SK-N-SH (cell line): ENCODE results near the gene NRSN1. TPM values are rescaled to one million over a fixed set of nuclear protein-coding genes. Genes with fewer than 3 reads are reported as not detected.

ENCODE experiments used
- CTCF ChIA-PET: fragments of 300-600, 350-600 bp; formaldehyde crosslinking; extraction: SDS; loops from one replicate; lab custom pipeline; 2021; lab: Yijun Ruan, JAX
- POLR2A ChIA-PET: fragments of 350-600 bp; sonication (Branson Sonifier 250); formaldehyde crosslinking; extraction: SDS; loops from one replicate; lab custom pipeline; 2020; ENCODE audit warnings: antibody characterized with exemption, inconsistent platforms; lab: Yijun Ruan, JAX
- DNase-seq: peaks from one replicate; pipeline ENCODE4 v3.0.0; 2012
- H2AFZ ChIP-seq: fragments of 200-600 bp; sonication (generic); 2 replicates; pipeline ENCODE4 v1.8.1; 2016; ENCODE audit warnings: antibody characterized with exemption, mild to moderate bottlenecking, low read depth
- H3F3A ChIP-seq: fragments of 200-600 bp; sonication (generic); replicated peaks from 2 replicates; pipeline ENCODE3; 2016; ENCODE audit warnings: antibody characterized with exemption, mild to moderate bottlenecking; ENCODE audit not compliant: insufficient read depth
- H3K27ac ChIP-seq, 2 experiments: fragments of 200-500 bp in 1 of 2; fragments of 200-600 bp in 1 of 2; sonication (Bioruptor generic) in 1 of 2; sonication (generic), shearing (Covaris generic) in 1 of 2; 2 replicates each; pipeline versions ENCODE4 v1.5.1 to v1.6.1; 2014 to 2016; ENCODE audit warnings: low read depth in 2 of 2, inconsistent platforms in 1 of 2, low read length in 1 of 2, mild to moderate bottlenecking in 1 of 2, mixed read lengths in 1 of 2
- H3K27me3 ChIP-seq: fragments of 200-600 bp; sonication (generic), shearing (Covaris generic); 2 replicates; pipeline ENCODE4 v1.6.1; 2016; ENCODE audit warnings: mixed run types; ENCODE audit not compliant: insufficient read depth
- H3K36me3 ChIP-seq, 2 experiments: fragments of 200-500 bp in 1 of 2; fragments of 200-600 bp in 1 of 2; sonication (Bioruptor generic) in 1 of 2; sonication (generic) in 1 of 2; replicated peaks in 1 of 2; 2 replicates each; pipeline versions ENCODE3 to v1.5.1; 2014 to 2016; ENCODE audit warnings: low read length in 1 of 2, mild to moderate bottlenecking in 1 of 2; ENCODE audit not compliant: insufficient read depth in 2 of 2, control insufficient read depth in 1 of 2
- H3K4me1 ChIP-seq, 2 experiments: fragments of 200-500 bp in 1 of 2; fragments of 200-600 bp in 1 of 2; sonication (Bioruptor generic) in 1 of 2; sonication (generic), shearing (Covaris generic) in 1 of 2; 2 replicates each; pipeline versions ENCODE4 v1.5.1 to v1.6.1; 2014 to 2016; ENCODE audit warnings: low read depth in 1 of 2, low read length in 1 of 2, mixed run types in 1 of 2; ENCODE audit not compliant: insufficient read depth in 2 of 2, control insufficient read depth in 1 of 2
- H3K4me2 ChIP-seq: fragments of 200-600 bp; sonication (generic), shearing (Covaris generic); 2 replicates; pipeline ENCODE4 v1.6.1; 2017; ENCODE audit warnings: mixed run types
- H3K4me3 ChIP-seq, 2 experiments: fragments of 200-500 bp in 1 of 2; fragments of 200-600 bp in 1 of 2; sonication (Bioruptor generic) in 1 of 2; sonication (generic), shearing (Covaris generic) in 1 of 2; 2 replicates each; pipeline versions ENCODE4 v1.5.1 to v1.8.1; 2014 to 2016; ENCODE audit warnings: low read depth in 2 of 2, inconsistent platforms in 1 of 2, low read length in 1 of 2, mild to moderate bottlenecking in 1 of 2, mixed read lengths in 1 of 2, moderate library complexity in 1 of 2
- H3K79me2 ChIP-seq: fragments of 200-600 bp; sonication (generic); 2 replicates; pipeline ENCODE4 v1.8.1; 2017; ENCODE audit warnings: mild to moderate bottlenecking; ENCODE audit not compliant: insufficient read depth
- H3K9ac ChIP-seq: fragments of 200-600 bp; sonication (generic); 2 replicates; pipeline ENCODE4 v1.6.1; 2017; ENCODE audit warnings: mixed run types
- H3K9me2 ChIP-seq: fragments of 200-600 bp; sonication (generic); 2 replicates; pipeline ENCODE4 v1.6.1; 2017; ENCODE audit warnings: mixed run types
- H3K9me3 ChIP-seq: fragments of 200-600 bp; sonication (generic); 2 replicates; pipeline ENCODE4 v1.6.1; 2017; ENCODE audit warnings: mixed run types, mild to moderate bottlenecking, moderate library complexity
- H4K20me1 ChIP-seq: fragments of 200-600 bp; sonication (generic); 2 replicates; pipeline ENCODE4 v1.6.1; 2017; ENCODE audit warnings: mild to moderate bottlenecking, mixed run types; ENCODE audit not compliant: insufficient read depth
- EP300 ChIP-seq, 2 experiments: IDR thresholded peaks; 2 replicates each; pipeline versions ENCODE4 v1.4.0 to v1.6.1; 2012; ENCODE audit warnings: borderline replicate concordance in 1 of 2, low read depth in 1 of 2, low read length in 1 of 2
- MEF2A ChIP-seq: IDR thresholded peaks from 2 replicates; pipeline ENCODE4 v1.4.0; 2012; ENCODE audit warnings: low read depth, borderline replicate concordance
- MXI1 ChIP-seq: IDR thresholded peaks from 2 replicates; pipeline ENCODE4 v1.6.1; 2012; ENCODE audit warnings: mild to moderate bottlenecking, low read depth, low read length, improper control_type of control experiment
- NFIC ChIP-seq: IDR thresholded peaks from 2 replicates; pipeline ENCODE4 v1.4.0; 2012; ENCODE audit warnings: borderline replicate concordance
- NRF1 ChIP-seq: IDR thresholded peaks from 2 replicates; pipeline ENCODE4 v1.6.1; 2012; ENCODE audit warnings: low read depth, mild to moderate bottlenecking, low read length
- RAD21 ChIP-seq: IDR thresholded peaks from 2 replicates; pipeline ENCODE4 v1.6.1; 2012; ENCODE audit warnings: mild to moderate bottlenecking, low read length
- RFX5 ChIP-seq: IDR thresholded peaks from 2 replicates; pipeline ENCODE4 v1.6.1; 2012; ENCODE audit warnings: mild to moderate bottlenecking, improper control_type of control experiment, low read length
- RXRA ChIP-seq: IDR thresholded peaks from 2 replicates; pipeline ENCODE4 v1.4.0; 2012; ENCODE audit warnings: low read depth, mild to moderate bottlenecking, borderline replicate concordance
- SMC3 ChIP-seq: IDR thresholded peaks from 2 replicates; pipeline ENCODE4 v1.6.1; 2012; ENCODE audit warnings: low read depth, low read length, improper control_type of control experiment
- TAF1 ChIP-seq: IDR thresholded peaks from 2 replicates; pipeline ENCODE4 v1.6.1; 2012; ENCODE audit warnings: low read depth, mild to moderate bottlenecking, low read length, moderate library complexity, borderline replicate concordance
- TEAD4 ChIP-seq: IDR thresholded peaks from 2 replicates; pipeline ENCODE4 v1.4.0; 2012; ENCODE audit warnings: mild to moderate bottlenecking, borderline replicate concordance; ENCODE audit not compliant: insufficient read depth
- YY1 ChIP-seq: IDR thresholded peaks from 2 replicates; pipeline ENCODE4 v1.4.0; 2012; ENCODE audit warnings: low read depth, mild to moderate bottlenecking
- WGBS: methylation state at CpG from one replicate; pipeline ENCODE4 v1.1.6; 2017; ENCODE audit warnings: low lambda C conversion rate; 5-methylcytosine and 5-hydroxymethylcytosine counted together
- polyA plus RNA-seq, 3 experiments: library from polyadenylated mRNA; depleted of rRNA; stranded (reverse); fragments of >200 nt; gene quantifications; 2 replicates each; pipeline ENCODE4 v1.2.3, GENCODE V29; 2012
- TF ChIP-seq, protein P1 (sequence below): IDR thresholded peaks from 2 replicates; pipeline ENCODE4; 2012
- TF ChIP-seq, protein P2 (sequence below): IDR thresholded peaks from 2 replicates; pipeline ENCODE4 v1.4.0; 2012; ENCODE audit warnings: low read depth, borderline replicate concordance

Gene NRSN1
- polyA plus RNA-seq, 1 of the 3 experiments (the other 2 are of a cell fraction) = 0.02 TPM

DNA sequence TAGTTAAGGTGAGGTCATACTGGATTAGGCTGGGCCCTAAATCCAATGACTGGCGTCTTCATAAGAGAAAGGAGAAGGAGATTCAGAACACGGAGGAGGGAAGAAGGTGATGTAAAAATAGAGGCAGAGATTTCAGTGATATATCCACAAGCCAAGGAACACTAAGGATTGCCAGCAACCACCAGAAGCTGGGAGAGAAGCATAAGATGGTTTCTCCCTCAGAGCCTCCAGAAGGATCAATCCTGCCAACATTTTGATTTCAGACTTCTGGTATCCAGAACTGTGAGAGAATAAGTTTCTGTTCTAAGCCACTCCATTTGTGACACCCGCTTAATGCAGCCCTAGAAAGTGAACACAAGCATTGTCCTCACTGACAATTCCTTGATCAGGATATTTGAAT lies 33.6 kb upstream of the NRSN1 start:
- Histone ChIP-seq H3K27ac (no peak overlapping the region), H2AFZ (no peak overlapping the region), H4K20me1 (no peaks in the 10 kb centered on the region), H3F3A (no peaks in the 10 kb centered on the region), H3K9me2 (no peaks in the 10 kb centered on the region), H3K4me1 (no peaks in the 10 kb centered on the region), H3K4me2 (no peak overlapping the region), H3K79me2 (no peaks in the 10 kb centered on the region), H3K36me3 (no peaks in the 10 kb centered on the region)
- CTCF ChIA-PET = no interaction called here
- POLR2A ChIA-PET = no interaction called here
- 28% methylated on average over 3 of the region's 3 CpGs for WGBS
- no peak for TF ChIP-seq RFX5
- TF ChIP-seq, all 33 proteins: peak for 0
- Histone ChIP-seq H3K9ac (no peak overlapping the region), H3K27me3 (no peaks in the 10 kb centered on the region), H3K4me3 (no peak overlapping the region), H3K9me3 (no peaks in the 10 kb centered on the region)
- no peak for DNase-seq

DNA sequence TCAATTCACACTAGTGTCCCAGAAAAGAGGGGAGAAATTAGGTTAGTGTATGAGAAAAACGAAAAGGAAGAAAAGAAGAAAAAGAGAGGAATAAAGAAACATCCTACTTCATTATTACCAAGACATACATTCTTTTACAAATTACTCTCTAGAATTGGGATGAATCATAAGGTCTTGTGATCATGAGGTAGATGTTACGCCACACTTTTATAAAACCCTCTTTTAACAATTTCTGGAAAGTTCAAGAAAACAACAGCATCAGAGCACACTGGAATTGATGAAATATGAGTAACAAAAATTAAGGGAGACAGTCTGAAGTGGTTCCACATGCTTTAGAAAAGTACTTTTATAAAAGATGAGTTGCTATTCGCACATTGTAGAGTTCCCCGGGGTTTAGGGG lies 32.6 kb upstream of the NRSN1 start:
- Histone ChIP-seq H3K9ac (no peak overlapping the region), H3K9me3 (no peaks in the 10 kb centered on the region), H4K20me1 (no peaks in the 10 kb centered on the region), H3F3A (no peaks in the 10 kb centered on the region), H3K79me2 (no peaks in the 10 kb centered on the region), H3K4me3 (no peak overlapping the region), H3K27me3 (no peaks in the 10 kb centered on the region), H3K4me2 (no peak overlapping the region), H2AFZ (no peak overlapping the region), H3K27ac (no peak overlapping the region), H3K9me2 (no peaks in the 10 kb centered on the region), H3K36me3 (no peaks in the 10 kb centered on the region), H3K4me1 (no peaks in the 10 kb centered on the region)
- ChIA-PET POLR2A (no interaction called here), CTCF (no interaction called here)
- 18% methylated on average over 4 of the region's 4 CpGs for WGBS
- TF ChIP-seq SMC3 = no peak
- TF ChIP-seq TAF1 = no peak
- TF ChIP-seq RXRA = no peak
- TF ChIP-seq TEAD4 = no peak
- no peak for TF ChIP-seq NRF1
- no peak for TF ChIP-seq EP300 (IDR thresholded peaks at IDR 0.05; ENCODE audit: borderline replicate concordance in 1 of 2, low read depth in 1 of 2, low read length in 1 of 2)
- no peak for TF ChIP-seq RAD21
- TF ChIP-seq YY1 = no peak
- no peak for TF ChIP-seq MEF2A
- TF ChIP-seq, protein P1, sequence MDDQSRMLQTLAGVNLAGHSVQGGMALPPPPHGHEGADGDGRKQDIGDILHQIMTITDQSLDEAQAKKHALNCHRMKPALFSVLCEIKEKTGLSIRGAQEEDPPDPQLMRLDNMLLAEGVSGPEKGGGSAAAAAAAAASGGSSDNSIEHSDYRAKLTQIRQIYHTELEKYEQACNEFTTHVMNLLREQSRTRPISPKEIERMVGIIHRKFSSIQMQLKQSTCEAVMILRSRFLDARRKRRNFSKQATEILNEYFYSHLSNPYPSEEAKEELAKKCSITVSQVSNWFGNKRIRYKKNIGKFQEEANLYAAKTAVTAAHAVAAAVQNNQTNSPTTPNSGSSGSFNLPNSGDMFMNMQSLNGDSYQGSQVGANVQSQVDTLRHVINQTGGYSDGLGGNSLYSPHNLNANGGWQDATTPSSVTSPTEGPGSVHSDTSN = no peak
- TF ChIP-seq, protein P2, sequence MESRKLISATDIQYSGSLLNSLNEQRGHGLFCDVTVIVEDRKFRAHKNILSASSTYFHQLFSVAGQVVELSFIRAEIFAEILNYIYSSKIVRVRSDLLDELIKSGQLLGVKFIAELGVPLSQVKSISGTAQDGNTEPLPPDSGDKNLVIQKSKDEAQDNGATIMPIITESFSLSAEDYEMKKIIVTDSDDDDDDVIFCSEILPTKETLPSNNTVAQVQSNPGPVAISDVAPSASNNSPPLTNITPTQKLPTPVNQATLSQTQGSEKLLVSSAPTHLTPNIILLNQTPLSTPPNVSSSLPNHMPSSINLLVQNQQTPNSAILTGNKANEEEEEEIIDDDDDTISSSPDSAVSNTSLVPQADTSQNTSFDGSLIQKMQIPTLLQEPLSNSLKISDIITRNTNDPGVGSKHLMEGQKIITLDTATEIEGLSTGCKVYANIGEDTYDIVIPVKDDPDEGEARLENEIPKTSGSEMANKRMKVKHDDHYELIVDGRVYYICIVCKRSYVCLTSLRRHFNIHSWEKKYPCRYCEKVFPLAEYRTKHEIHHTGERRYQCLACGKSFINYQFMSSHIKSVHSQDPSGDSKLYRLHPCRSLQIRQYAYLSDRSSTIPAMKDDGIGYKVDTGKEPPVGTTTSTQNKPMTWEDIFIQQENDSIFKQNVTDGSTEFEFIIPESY = no peak
- no peak for TF ChIP-seq MXI1
- TF ChIP-seq NFIC = no peak
- no peak for DNase-seq
